ENCODE results near the gene KLHL26.

Gene KLHL26

GRCh38 chr19:18612772-18613588, 23.8 kb upstream of the KLHL26 start, which contains the start of gene TMEM59L:
TMEM59L (plus strand) TSS chr19:18612870; CDS start chr19:18612959, 89 bp downstream.
- no peak for DNase-seq (ENCODE audit: low read depth in 2 of 2)

- no peak for DNase-seq (ENCODE audit: low read depth in 2 of 2)
Observed at GRCh38 chr19:18613589-18614234, 23.1 kb upstream of the KLHL26 start.

- no peak for DNase-seq (ENCODE audit: low read depth in 2 of 2)
Observed at GRCh38 chr19:18616023-18616422, 20.8 kb upstream of the KLHL26 start.

- DNase-seq (ENCODE audit: low read depth in 2 of 2), result no peak
Observed at GRCh38 chr19:18617562-18617961, 19.3 kb upstream of the KLHL26 start.

GRCh38 chr19:18618236-18618635, 18.6 kb upstream of the KLHL26 start:
- no peak for DNase-seq (ENCODE audit: low read depth in 2 of 2)

- DNase-seq (ENCODE audit: low read depth in 2 of 2), result no peak
Observed at GRCh38 chr19:18620311-18620710, 16.5 kb upstream of the KLHL26 start.

GRCh38 chr19:18620902-18621301, 15.9 kb upstream of the KLHL26 start:
- no peak for DNase-seq (ENCODE audit: low read depth in 2 of 2)

GRCh38 chr19:18626906-18627305, 9.9 kb upstream of the KLHL26 start:
- DNase-seq (ENCODE audit: low read depth in 2 of 2), result no peak

GRCh38 chr19:18629166-18630088, 7.4 kb upstream of the KLHL26 start:
- no peak for DNase-seq (ENCODE audit: low read depth in 2 of 2)

GRCh38 chr19:18633321-18633720, 3.5 kb upstream of the KLHL26 start:
- no peak for DNase-seq (ENCODE audit: low read depth in 2 of 2)

- DNase-seq (ENCODE audit: low read depth in 2 of 2), result no peak
Observed at GRCh38 chr19:18634612-18635297, 2.1 kb upstream of the KLHL26 start.

GRCh38 chr19:18635831-18636182, 1.0 kb upstream of the KLHL26 start:
- DNase-seq (ENCODE audit: low read depth in 2 of 2), result no peak

GRCh38 chr19:18636183-18636968, 452 bp upstream of the KLHL26 start:
- peak; percentile 94 to 96 for DNase-seq (ENCODE audit: low read depth in 2 of 2)

- DNase-seq (ENCODE audit: low read depth in 2 of 2), result no peak
Observed at GRCh38 chr19:18637673-18638630, 1.1 kb downstream of the KLHL26 start.

- no peak for DNase-seq (ENCODE audit: low read depth in 2 of 2)
Observed at GRCh38 chr19:18639706-18640243, 2.9 kb downstream of the KLHL26 start.

- no peak for DNase-seq (ENCODE audit: low read depth in 2 of 2)
Observed at GRCh38 chr19:18644196-18645034, 7.6 kb downstream of the KLHL26 start.

GRCh38 chr19:18645035-18645511, 8.2 kb downstream of the KLHL26 start:
- DNase-seq (ENCODE audit: low read depth in 2 of 2), result no peak

Data from stimulated activated CD8-positive, alpha-beta memory T cell treated with anti-CD3 and anti-CD28 coated beads, Interleukin-15, amount 100 ng/mL, for 4 hours (primary cell).